IPS-11a (cell line): ENCODE results near the gene LRP1B.
"Not testable (repeated sequence)": the region's sequence is repeated elsewhere in the genome, so short reads cannot be mapped to it uniquely, and the experiment has no call there.

Source experiments
- H3K4me3 ChIP-seq: one replicate; pipeline ENCODE4 v1.5.1; 2013; ENCODE audit warnings: low read depth, low read length, control low read depth

LRP1B gene

DNA sequence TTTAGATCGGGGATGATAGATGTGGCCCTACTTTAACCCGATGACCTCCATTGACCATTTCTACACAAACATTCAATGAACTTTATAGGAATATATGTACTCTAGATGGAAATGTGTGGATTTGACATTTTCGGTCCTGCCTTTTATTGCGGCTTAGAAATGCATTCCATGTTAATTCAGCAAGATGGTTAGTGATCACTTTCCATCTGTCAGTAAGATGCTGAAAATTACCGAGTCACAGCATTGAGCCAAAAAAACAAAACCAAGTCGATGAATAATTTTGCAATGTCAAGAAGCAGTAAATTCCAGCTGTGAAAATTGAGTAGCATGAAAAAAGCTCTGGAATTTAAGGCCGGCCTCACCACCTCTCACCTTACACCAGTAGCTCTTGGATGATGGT lies 1708.1 kb downstream of the LRP1B start:
- no peak overlapping the region for H3K4me3 ChIP-seq

GRCh38 chr2:140417504-140417903 lies 1713.3 kb downstream of the LRP1B start:
- no peak overlapping the region for H3K4me3 ChIP-seq

GRCh38 chr2:140416577-140416976 lies 1714.2 kb downstream of the LRP1B start:
- H3K4me3 ChIP-seq: no peak overlapping the region

DNA sequence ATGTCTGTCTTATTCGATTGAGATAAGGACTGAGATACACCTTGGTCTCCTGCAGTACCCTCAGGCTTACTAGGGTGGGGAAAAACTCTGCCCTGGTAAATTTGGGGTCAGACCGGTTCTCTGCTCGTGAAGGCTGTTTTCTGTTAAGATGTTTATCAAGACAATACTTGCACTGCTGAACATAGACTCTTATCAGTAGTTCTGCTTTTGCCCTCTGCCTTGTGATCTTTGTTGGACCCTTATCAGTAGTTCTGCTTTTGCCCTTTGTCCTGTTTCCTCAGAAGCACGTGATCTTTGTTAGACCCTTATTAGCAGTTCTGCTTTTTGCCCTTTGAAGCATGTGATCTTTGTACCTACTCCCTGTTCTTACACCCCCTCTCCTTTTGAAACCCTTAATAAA lies 1715.8 kb downstream of the LRP1B start:
- not testable (repeated sequence) for H3K4me3 ChIP-seq

- H3K4me3 ChIP-seq: no peak overlapping the region
Measured at GRCh38 chr2:140410695-140411094, 1720.1 kb downstream of the LRP1B start.

GRCh38 chr2:140401056-140401455 lies 1729.8 kb downstream of the LRP1B start:
- H3K4me3 ChIP-seq: no peak overlapping the region

DNA sequence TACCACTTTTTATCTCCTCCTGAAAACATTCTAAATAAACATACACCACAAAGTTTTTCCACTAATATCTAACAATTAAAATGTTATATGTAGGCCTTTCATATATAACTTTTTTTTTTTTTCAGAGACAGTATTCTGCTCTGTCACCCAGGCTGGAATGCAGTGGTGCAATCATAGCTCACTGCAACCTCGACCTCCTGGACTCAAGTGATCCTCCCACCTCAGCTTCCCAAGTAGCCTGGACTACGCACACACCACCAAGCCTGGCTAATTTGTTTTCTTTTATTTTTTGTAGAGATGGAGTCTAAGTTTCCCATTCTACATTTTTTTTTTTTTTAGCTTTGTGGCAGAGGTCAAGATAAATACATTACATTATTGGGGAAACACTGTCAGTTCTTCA lies 1738.0 kb downstream of the LRP1B start:
- no peak overlapping the region for H3K4me3 ChIP-seq

DNA sequence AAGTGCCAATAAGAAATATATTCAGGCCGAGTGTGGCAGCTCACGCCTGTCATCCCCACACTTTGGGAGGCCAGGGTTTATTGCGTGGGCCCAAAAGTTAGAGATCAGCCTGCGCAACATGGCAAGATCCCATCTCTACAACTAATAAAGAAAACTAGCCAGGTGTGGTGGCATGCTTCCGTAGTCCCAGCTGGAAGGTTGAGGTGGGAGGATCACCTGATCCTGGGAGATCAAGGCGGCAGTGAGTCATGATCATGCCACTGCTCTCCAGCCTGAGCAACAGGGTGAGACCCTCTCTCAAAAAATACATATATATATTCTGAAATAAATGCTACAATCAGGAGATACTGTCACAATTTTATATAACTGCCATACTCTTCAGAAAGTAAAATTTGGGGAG lies 1745.9 kb downstream of the LRP1B start:
- H3K4me3 ChIP-seq: no peak overlapping the region

DNA sequence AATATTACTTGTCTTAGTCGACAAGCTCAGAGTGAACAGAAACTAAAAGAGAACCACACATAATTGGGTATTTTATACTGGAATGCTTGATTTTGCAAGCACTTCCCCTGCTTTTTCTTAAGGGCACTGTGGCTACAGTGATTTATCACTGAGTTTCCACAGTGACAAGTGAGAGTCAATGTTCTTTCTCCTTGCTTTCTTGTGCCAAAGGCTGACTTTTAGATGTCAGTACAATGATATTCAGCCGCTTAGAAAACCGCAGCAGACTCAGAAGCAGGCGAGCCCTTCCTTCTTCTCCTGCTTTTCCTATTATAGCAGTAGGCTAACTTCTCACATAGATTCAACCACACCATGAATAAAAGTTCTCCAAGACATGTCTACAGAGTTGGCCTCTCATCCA lies 1747.0 kb downstream of the LRP1B start:
- no peak overlapping the region for H3K4me3 ChIP-seq

DNA sequence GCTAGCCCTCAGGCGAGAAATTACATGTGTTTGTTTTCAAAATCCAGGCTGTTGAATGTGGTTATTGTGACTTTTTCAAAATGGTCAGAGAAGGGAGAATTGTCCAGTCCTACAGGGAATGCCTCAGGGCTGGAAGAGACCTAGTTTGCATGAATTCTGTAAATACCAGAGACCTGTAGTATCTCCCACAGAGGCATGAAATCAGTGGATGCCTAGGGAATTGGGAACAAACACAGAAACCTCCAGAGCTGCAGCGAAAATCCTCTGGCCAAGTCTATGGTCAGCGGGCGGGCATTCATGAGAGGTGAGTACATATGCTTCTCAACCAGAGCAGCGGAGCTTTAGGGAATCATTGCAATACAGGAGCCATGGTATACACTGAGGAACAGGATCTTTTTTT lies 1754.1 kb downstream of the LRP1B start:
- H3K4me3 ChIP-seq: no peak overlapping the region

- H3K4me3 ChIP-seq: no peak overlapping the region
Measured at GRCh38 chr2:140363131-140363530, 1767.7 kb downstream of the LRP1B start.

- H3K4me3 ChIP-seq: no peak overlapping the region
Measured at GRCh38 chr2:140362361-140362760, 1768.5 kb downstream of the LRP1B start.

DNA sequence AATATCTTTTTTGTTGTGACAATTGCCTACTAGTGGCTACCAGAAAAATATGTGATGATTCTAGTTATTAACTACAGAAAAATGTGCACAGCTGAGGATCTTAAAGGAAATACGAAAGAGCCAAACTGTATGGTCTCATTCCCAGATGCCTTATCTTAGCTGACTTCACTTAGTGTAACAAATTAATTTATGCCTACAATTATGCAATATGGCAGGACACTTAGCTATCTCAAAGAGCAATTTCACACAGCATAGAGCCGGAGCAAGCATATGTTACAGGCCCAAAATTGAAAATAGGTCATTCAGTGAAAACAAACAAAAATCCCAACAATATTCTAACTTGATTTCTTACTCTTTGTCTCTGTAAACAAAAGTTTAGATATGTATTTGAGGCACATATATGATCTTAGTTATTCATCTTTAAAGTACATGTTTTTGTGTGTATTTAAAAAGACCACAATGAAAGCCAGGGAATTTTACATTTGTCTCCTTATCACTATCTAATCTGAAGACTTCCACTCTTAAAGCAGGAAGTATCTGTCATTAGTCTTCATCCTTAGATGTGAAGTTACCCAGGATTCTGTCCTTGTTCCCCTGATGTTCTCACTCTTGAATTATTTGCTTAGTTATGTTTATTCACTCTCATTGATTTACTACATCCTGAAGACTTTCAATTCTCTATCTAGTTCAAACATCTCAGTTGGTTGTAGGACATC lies 1771.6 kb downstream of the LRP1B start:
- H3K4me3 ChIP-seq: no peak overlapping the region

GRCh38 chr2:140356697-140357096 lies 1774.1 kb downstream of the LRP1B start:
- no peak overlapping the region for H3K4me3 ChIP-seq

- no peak overlapping the region for H3K4me3 ChIP-seq
Measured at GRCh38 chr2:140355511-140356090, 1775.2 kb downstream of the LRP1B start.

- H3K4me3 ChIP-seq: no peak overlapping the region
Measured at GRCh38 chr2:140354544-140354943, 1776.3 kb downstream of the LRP1B start.

DNA sequence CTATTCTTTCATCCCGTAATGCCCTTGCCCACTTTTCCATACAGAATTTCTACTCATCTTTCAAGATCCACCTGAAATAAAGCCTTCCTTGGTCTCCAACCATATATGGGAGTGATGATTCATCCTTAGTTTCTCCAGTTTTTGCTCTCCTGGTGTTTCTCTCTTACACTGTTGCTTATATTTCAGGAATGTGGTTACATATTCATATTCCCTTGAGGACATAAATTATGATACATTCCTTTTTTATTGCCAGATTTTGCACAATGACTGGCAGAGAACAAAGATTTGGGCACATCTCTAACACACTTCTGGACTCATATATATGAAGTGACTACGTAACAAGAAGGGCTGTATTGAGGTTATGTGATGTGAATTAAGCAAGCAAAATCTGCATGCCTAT lies 1777.3 kb downstream of the LRP1B start:
- H3K4me3 ChIP-seq: no peak overlapping the region

DNA sequence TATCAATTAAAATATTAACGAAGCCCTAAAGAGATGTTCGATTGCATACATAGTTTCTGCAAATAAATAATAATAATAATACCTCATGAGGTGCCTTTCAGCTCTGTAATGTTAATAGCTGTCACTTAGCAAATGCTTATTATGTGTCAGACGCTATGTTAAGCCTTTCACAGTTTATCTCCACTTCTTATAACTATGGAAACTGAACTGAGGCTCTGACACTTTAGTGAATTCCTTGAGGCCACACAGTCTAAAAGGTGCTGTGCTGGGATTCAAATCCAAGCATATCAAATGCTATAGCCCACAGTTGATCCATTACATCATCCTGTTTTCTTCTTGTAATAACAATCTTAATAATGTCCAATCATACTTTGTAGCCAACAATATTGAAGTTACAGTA lies 1779.1 kb downstream of the LRP1B start:
- H3K4me3 ChIP-seq: no peak overlapping the region

DNA sequence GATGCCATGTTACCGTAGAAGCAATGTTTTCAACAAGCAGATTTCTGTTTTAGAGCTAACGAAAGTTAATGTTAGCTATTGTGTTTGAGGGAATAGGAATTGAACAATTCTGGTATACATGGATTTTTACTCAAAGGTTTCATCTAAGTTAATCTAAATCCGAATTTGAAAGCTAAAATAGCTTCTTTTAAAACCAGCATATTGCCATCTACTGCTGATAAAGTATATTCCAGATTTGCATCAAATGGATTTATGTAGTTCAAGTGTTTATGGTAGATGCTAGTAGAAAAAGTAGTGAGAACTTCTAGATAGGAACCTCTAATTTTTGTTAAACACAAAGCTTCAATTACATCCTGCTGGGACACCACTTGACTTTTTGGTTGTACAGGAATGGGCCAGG lies 1781.1 kb downstream of the LRP1B start:
- no peak overlapping the region for H3K4me3 ChIP-seq

DNA sequence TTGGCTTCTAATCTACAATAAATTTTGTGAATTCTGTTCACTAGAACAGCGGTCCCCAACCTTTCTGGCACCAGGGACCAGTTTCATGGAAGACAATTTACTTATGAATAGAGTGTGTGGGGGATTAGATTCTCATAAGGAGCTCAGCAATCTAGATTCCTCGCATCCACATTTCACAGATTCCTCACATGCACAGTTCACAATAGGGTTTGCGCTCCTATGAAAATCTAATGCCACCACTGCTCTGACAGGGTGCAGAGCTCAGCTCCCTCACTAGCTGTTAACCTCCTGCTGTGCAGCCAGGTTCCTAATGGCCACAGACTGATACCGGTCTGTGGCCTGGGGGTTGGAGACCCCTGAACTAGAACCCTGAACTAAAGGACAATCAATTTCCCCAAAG lies 1782.0 kb downstream of the LRP1B start:
- no peak overlapping the region for H3K4me3 ChIP-seq

DNA sequence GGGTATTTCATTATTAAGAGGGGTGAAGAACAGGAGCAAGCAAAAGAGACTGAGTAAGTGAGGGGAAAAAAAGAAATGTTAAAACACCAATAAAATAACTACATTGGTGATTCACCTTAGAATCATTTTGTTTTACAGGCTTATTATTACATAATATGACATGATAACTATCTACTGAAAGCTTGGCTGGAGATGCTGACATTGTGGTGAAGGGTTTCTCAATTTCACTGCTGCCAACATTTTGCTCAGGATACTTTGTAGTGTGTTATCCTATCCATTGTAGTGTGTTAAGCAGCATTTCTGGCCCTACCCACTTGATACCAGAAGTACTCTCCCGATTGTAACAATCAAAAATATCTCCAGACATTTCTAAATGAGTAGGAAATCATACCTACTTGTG lies 1786.0 kb downstream of the LRP1B start:
- H3K4me3 ChIP-seq: no peak overlapping the region

DNA sequence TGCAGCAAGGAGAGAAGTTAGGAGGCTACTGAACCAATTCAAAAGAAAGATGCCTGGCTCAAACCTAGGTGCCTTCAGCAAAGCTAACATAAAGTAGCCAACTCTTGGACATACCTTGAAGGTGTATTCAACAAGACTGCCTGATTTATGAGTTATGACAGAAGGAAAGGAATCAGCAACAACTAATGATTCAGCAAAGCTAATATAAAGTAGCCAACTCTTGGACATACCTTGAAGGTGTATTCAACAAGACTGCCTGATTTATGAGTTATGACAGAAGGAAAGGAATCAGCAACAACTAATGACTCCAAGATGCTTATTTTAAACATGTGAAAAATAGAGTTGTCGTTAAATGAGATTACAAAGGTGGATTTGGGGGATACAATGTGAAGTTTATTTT lies 1786.5 kb downstream of the LRP1B start:
- not testable (repeated sequence) for H3K4me3 ChIP-seq

GRCh38 chr2:140338795-140339194 lies 1792.0 kb downstream of the LRP1B start:
- no peak overlapping the region for H3K4me3 ChIP-seq
